ENCODE data around the gene MCHR1. TPM values are rescaled to one million over a fixed set of nuclear protein-coding genes. Genes with fewer than 3 reads are reported as not detected.

The MCHR1 gene
- total RNA-seq, 4 donors from 2014 or later: 0.64 to 2.1 (median 0.81) TPM; not detected in 1

DNA sequence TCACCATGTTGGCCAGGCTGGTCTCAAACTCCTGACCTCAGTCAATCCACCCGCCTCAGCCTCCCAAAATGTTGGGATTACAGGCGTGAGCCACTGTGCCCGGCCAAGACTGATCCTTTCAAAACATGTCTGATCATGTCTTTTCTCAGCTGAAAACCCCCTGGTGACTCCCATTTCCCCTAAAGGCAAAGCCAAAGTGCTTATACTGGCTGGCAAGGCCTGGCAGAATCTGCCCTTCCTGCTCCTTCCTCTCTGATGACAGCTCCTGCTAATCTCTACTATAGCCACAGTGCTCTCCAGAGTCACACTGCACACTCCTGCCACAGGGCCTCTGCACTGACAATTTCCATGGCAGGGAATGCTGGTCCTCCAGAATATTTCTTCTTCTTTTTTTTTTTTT, 2.6 kb upstream of the MCHR1 start:
- Histone ChIP-seq H3K27me3 (no peaks in the 10 kb centered on the region), H3K27ac (no peak overlapping the region), H3K4me1 (peaks cover 19% of the 10 kb centered on the region), H3K4me3 (no peak overlapping the region), H3K9me3 (no peaks in the 10 kb centered on the region), H3K36me3 (no peaks in the 10 kb centered on the region)
- no peak for DNase-seq (ENCODE audit: low spot score in 2 of 2)
- TF ChIP-seq EP300 (IDR thresholded peaks at IDR 0.05) (no peak), POLR2A (IDR thresholded peaks at IDR 0.05) (no peak), POLR2AphosphoS5 (IDR thresholded peaks at IDR 0.05) (no peak)
- TF ChIP-seq, protein P1, sequence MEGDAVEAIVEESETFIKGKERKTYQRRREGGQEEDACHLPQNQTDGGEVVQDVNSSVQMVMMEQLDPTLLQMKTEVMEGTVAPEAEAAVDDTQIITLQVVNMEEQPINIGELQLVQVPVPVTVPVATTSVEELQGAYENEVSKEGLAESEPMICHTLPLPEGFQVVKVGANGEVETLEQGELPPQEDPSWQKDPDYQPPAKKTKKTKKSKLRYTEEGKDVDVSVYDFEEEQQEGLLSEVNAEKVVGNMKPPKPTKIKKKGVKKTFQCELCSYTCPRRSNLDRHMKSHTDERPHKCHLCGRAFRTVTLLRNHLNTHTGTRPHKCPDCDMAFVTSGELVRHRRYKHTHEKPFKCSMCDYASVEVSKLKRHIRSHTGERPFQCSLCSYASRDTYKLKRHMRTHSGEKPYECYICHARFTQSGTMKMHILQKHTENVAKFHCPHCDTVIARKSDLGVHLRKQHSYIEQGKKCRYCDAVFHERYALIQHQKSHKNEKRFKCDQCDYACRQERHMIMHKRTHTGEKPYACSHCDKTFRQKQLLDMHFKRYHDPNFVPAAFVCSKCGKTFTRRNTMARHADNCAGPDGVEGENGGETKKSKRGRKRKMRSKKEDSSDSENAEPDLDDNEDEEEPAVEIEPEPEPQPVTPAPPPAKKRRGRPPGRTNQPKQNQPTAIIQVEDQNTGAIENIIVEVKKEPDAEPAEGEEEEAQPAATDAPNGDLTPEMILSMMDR (IDR thresholded peaks at IDR 0.05): no peak
- WGBS: 66% methylated on average over 3 of the region's 3 CpGs

DNA sequence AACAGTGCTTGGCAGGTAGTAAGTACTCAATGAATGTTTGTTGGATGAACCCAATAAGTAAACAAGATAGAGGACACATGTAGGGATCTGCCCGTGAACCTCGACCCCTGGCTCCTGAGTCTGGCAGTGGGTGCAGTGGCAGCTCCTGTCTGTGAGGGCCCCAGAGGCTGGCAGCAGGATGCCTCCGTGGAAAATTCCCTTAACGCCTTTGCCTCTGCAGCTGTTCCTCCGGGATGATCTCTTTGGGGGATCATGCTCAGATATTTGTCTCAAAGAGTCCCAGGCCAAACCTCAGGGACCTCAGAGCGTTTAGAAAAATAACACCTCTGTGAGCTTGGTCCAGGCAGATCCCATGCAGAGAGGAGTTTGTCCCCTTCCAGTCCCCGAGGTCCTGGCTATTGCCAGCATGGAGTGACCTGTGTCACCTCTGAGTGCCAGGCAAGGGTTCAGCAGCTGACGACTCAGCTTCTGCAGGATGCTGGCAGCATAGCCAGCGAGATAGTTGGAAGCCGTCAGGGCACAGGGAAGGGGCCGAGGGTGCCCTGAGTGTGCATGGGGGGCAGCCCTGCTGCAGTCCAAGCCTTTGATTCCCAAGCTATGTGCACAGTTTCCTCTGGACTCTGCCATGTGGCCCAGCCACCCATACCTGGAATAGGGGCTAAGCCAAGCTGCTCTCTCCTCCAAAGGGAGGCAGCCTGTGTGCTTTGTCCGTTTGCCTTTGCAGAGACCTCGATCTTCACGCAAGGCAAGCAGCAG, 613 bp upstream of the MCHR1 start:
- H3K4me1 ChIP-seq: peaks cover 30% of the 10 kb centered on the region
- TF ChIP-seq POLR2A (IDR thresholded peaks at IDR 0.05) (no peak), POLR2AphosphoS5 (IDR thresholded peaks at IDR 0.05) (no peak), EP300 (IDR thresholded peaks at IDR 0.05) (no peak)
- TF ChIP-seq, protein P1 (IDR thresholded peaks at IDR 0.05): no peak
- DNase-seq (ENCODE audit: low spot score in 2 of 2): no peak
- H3K27ac ChIP-seq: no peak overlapping the region
- no peaks in the 10 kb centered on the region for H3K36me3 ChIP-seq
- H3K4me3 ChIP-seq: peak overlapping the region; percentile 35
- WGBS: 81% methylated on average over 7 of the region's 14 CpGs
- H3K27me3 ChIP-seq: no peaks in the 10 kb centered on the region
- H3K9me3 ChIP-seq: no peaks in the 10 kb centered on the region

DNA sequence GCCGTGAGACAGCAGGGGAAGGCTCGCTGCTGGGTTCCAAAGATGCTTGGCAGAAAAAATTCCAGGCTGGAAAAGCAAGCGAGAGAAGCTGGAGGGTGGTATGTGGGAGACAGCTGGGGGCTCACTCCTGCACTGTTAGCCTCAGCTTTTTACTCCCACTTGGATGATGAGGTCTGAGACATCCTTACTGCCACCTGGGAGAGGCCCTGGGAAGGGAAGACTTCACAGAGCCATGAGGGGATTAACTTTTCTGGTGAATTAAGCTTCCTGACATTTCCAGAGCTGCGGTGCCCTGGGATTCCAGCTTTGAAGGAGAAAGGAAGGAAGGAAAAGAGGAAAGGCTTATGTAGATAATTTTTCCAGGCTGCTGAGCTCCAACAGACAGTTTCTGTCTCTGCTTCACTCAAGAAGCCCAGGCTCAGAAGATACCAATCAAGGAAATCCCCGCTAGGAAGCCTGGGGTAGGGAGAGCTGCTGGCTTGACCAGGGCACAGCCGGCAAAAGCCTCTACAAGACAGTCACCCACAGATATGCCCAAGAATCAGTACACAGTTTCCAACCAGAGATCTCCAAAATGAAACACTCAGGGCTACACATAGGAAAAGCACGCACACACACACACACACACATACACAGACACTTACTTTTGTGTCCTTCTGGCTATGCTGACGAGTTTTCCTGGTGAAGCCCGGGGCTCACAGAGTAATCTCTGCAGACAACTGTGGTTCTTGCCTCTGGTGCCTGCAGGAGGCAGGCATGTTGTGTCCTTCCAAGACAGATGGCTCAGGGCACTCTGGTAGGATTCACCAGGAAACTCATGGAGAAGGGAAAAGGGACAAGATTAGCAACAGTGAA, 907 bp downstream of the MCHR1 start:
- Histone ChIP-seq H3K4me1 (peaks cover 30% of the 10 kb centered on the region), H3K4me3 (peak overlapping the region; percentile 35), H3K27ac (no peak overlapping the region), H3K27me3 (no peaks in the 10 kb centered on the region), H3K36me3 (no peaks in the 10 kb centered on the region), H3K9me3 (no peaks in the 10 kb centered on the region)
- DNase-seq (ENCODE audit: low spot score in 2 of 2): no peak
- 55% methylated on average over 9 of the region's 9 CpGs for WGBS
- TF ChIP-seq EP300 (IDR thresholded peaks at IDR 0.05) (no peak), POLR2AphosphoS5 (IDR thresholded peaks at IDR 0.05) (no peak), POLR2A (IDR thresholded peaks at IDR 0.05) (no peak)
- TF ChIP-seq, protein P1 (IDR thresholded peaks at IDR 0.05): no peak

DNA sequence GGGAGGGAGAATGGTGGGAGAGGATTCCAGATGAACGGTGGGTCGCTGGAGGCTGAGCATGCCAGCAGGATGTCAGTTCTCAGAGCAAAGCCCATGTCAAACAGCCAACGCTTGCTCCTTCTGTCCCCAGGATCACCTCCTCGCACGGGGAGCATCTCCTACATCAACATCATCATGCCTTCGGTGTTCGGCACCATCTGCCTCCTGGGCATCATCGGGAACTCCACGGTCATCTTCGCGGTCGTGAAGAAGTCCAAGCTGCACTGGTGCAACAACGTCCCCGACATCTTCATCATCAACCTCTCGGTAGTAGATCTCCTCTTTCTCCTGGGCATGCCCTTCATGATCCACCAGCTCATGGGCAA, 1.5 kb downstream of the MCHR1 start:
- no peak for DNase-seq (ENCODE audit: low spot score in 2 of 2)
- H3K36me3 ChIP-seq: no peaks in the 10 kb centered on the region
- H3K27ac ChIP-seq: no peak overlapping the region
- no peaks in the 10 kb centered on the region for H3K27me3 ChIP-seq
- H3K9me3 ChIP-seq: no peaks in the 10 kb centered on the region
- TF ChIP-seq EP300 (IDR thresholded peaks at IDR 0.05): no peak
- no peak for TF ChIP-seq POLR2A (IDR thresholded peaks at IDR 0.05)
- TF ChIP-seq POLR2AphosphoS5 (IDR thresholded peaks at IDR 0.05): no peak
- TF ChIP-seq, protein P1 (IDR thresholded peaks at IDR 0.05): no peak
- WGBS: 87% methylated on average over 15 of the region's 15 CpGs
- H3K4me3 ChIP-seq: no peak overlapping the region
- peaks cover 30% of the 10 kb centered on the region for H3K4me1 ChIP-seq

DNA sequence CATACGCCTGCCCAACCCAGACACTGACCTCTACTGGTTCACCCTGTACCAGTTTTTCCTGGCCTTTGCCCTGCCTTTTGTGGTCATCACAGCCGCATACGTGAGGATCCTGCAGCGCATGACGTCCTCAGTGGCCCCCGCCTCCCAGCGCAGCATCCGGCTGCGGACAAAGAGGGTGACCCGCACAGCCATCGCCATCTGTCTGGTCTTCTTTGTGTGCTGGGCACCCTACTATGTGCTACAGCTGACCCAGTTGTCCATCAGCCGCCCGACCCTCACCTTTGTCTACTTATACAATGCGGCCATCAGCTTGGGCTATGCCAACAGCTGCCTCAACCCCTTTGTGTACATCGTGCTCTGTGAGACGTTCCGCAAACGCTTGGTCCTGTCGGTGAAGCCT, 2.2 kb downstream of the MCHR1 start:
- no peaks in the 10 kb centered on the region for H3K27me3 ChIP-seq

More for the DNA sequence above, 2.2 kb downstream of the MCHR1 start:
- Histone ChIP-seq H3K4me3 (no peak overlapping the region), H3K27ac (no peak overlapping the region), H3K4me1 (peaks cover 29% of the 10 kb centered on the region), H3K9me3 (no peaks in the 10 kb centered on the region), H3K36me3 (no peaks in the 10 kb centered on the region)
- TF ChIP-seq POLR2A (IDR thresholded peaks at IDR 0.05) (no peak), POLR2AphosphoS5 (IDR thresholded peaks at IDR 0.05) (no peak), EP300 (IDR thresholded peaks at IDR 0.05) (no peak)
- TF ChIP-seq, protein P1 (IDR thresholded peaks at IDR 0.05): no peak
- no peak for DNase-seq (ENCODE audit: low spot score in 2 of 2)
- 94% methylated on average over 19 of the region's 19 CpGs for WGBS

All from suprapubic skin (tissue), 4 donors.